LNCaP clone FGC (cell line): ENCODE data around the gene ANAPC7.
"Not testable (repeated sequence)": the region's sequence is repeated elsewhere in the genome, so short reads cannot be mapped to it uniquely, and the experiment has no call there.

Experiments used
- DNase-seq: peaks from one replicate; pipeline ENCODE4 v3.0.0-alpha.2; 2011; ENCODE audit warnings: low read depth
- H3K4me3 ChIP-seq: 2 replicates; pipeline ENCODE4 v1.5.1; 2011; ENCODE audit warnings: mild to moderate bottlenecking, low read depth, low read length, control low read depth
- TF ChIP-seq, protein P1 (sequence below): IDR thresholded peaks from 2 replicates; pipeline ENCODE4 v1.5.1; 2012; ENCODE audit warnings: mild to moderate bottlenecking; ENCODE audit not compliant: control insufficient read depth, insufficient read depth; ENCODE audit errors: extremely low read depth

Gene ANAPC7

DNA sequence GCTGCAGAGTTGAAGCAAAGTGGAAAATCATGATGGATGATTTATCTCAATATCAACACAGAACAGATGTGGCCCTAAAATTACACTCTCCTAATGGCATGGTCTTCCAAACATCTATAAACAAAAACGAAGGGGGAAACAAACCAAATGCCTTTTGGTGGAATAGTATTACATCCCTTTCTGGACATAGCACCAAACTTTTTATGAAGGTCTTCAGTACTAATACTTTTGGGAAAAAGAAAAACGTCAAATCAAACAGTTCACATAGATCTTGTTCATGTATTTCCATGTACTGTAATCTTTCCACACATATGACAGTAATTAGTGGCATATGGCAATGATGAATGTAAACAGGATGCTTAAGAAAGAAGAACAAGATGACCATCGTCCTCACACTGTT lies 22.9 kb upstream of the ANAPC7 start:
- TF ChIP-seq, protein P1, sequence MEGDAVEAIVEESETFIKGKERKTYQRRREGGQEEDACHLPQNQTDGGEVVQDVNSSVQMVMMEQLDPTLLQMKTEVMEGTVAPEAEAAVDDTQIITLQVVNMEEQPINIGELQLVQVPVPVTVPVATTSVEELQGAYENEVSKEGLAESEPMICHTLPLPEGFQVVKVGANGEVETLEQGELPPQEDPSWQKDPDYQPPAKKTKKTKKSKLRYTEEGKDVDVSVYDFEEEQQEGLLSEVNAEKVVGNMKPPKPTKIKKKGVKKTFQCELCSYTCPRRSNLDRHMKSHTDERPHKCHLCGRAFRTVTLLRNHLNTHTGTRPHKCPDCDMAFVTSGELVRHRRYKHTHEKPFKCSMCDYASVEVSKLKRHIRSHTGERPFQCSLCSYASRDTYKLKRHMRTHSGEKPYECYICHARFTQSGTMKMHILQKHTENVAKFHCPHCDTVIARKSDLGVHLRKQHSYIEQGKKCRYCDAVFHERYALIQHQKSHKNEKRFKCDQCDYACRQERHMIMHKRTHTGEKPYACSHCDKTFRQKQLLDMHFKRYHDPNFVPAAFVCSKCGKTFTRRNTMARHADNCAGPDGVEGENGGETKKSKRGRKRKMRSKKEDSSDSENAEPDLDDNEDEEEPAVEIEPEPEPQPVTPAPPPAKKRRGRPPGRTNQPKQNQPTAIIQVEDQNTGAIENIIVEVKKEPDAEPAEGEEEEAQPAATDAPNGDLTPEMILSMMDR, result no peak
- no peak overlapping the region for H3K4me3 ChIP-seq
- DNase-seq, result no peak

GRCh38 chr12:110424237-110424636 lies 20.7 kb upstream of the ANAPC7 start:
- DNase-seq, result no peak
- TF ChIP-seq, protein P1, result no peak
- H3K4me3 ChIP-seq, result no peak overlapping the region

DNA sequence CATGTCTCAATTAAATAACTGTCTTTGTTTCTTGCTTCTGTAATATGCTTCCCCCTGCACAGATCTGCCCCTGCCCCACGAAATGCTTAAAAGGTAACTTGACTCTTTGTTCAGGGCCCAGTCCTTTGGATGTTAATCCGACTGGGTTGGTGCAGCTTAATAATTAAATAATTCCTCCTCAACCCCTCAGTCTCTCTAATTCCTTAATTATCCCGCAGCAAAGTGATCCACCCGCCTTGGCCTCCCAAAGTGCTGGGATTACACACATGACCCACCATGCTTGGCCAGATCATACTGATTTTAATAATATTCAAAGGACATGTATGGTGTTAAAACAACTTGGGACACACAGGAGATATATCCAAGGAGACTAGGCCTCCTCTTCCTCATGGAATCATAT lies 18.2 kb upstream of the ANAPC7 start:
- no peak for DNase-seq
- H3K4me3 ChIP-seq, result no peak overlapping the region
- TF ChIP-seq, protein P1, result no peak

DNA sequence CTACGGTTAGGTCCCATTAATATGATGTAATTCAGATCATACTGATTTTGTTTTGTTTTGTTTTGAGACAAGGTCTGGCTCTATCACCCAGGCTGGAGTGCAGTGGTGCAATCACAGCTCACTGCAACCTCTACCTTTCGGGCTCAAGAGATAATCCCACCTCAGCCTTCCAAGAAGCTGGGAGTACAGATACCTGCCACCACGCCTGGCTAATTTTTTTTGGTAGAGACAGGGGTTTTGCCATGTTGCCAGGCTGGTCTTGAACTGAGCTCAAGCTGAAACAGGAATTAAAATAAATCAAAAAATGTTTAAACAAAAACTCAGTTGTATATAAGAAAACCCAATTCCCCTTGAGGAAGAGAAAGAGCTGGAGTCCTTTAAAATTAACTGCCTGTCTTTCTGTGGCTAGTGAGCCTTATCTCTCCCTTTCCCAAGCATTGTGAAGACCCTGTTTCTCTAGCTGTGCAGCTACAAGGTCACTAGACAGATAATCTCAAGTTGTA lies 17.7 kb upstream of the ANAPC7 start:
- TF ChIP-seq, protein P1, result no peak
- no peak for DNase-seq

GRCh38 chr12:110420644-110421043 lies 17.1 kb upstream of the ANAPC7 start:
- not testable (repeated sequence) for H3K4me3 ChIP-seq, DNase-seq

More for the DNA sequence above, 17.7 kb upstream of the ANAPC7 start:
- no peak overlapping the region for H3K4me3 ChIP-seq

DNA sequence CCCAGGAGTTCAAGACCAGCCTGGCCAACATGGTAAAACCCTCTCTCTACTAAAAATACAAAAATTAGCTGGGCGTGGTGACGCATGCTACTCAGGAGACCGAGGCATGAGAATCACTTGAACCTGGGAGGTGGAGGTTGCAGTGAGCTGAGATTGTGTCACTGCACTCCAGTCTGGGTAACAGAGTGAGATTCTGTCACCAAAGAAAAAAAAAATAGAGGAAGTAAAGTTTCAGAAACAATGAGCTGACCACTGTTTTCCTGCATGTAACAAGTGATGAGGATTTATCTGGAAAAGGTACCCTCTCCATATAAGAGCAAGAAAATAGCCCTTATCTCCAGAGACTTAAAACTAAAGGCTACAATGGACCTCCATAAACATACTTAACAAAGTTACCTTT lies 13.6 kb upstream of the ANAPC7 start:
- not testable (repeated sequence) for DNase-seq, H3K4me3 ChIP-seq

- DNase-seq, H3K4me3 ChIP-seq: not testable (repeated sequence)
Observed at GRCh38 chr12:110410086-110410485, 6.6 kb upstream of the ANAPC7 start.

DNA sequence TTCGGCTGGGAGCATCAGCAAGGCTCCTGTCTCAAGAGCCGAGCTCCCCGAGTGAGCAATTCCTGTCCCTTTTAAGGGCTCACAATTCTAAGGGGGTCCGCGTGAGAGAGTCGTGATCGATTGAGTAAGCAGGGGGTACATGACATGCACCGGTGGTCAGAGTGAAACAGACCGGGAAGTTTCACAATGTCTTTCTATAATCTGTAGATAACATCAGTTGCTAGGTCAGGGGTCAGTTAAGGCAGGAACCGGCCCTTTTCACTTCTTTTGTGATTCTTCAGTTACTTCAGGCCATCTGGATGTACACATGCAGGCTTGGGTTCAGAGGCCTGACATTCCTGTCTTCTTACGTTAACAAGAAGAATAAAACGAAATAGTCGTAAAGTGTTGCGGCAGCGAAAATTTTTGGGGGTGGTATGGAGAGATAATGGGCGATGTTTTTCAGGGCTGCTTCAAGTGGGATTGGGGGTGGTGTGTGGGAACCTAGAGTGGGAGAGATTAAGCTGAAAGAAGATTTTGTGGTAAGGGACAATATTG lies 1.7 kb upstream of the ANAPC7 start:
- not testable (repeated sequence) for H3K4me3 ChIP-seq, DNase-seq

- TF ChIP-seq, protein P1, result no peak
- H3K4me3 ChIP-seq, result peak overlapping the region; percentile 99
- DNase-seq, result peak; percentile 14
Observed at GRCh38 chr12:110403976-110404682, 621 bp upstream of the ANAPC7 start.
